OCI-LY7 (cell line): ENCODE results near the gene SURF4.

Experiments used
- EZH2phosphoT487 ChIP-seq: fragments of 200-600 bp; sonication (generic); IDR thresholded peaks from 2 replicates; pipeline ENCODE4 v1.6.1; 2018; ENCODE audit warnings: low read depth, borderline replicate concordance, mild to moderate bottlenecking, mixed run types, antibody characterized with exemption, low read length, moderate library complexity, mixed read lengths
- TF ChIP-seq, protein P1 (sequence below): fragments of 200-600 bp; sonication (generic); conservative IDR thresholded peaks from 2 replicates; pipeline ENCODE4 v1.5.1; 2014; ENCODE audit warnings: mild to moderate bottlenecking, antibody characterized with exemption, low read length, moderate library complexity, mixed read lengths

GRCh38 chr9:133370685-133371084, 5.2 kb downstream of the SURF4 start:
- TF ChIP-seq, protein P1, sequence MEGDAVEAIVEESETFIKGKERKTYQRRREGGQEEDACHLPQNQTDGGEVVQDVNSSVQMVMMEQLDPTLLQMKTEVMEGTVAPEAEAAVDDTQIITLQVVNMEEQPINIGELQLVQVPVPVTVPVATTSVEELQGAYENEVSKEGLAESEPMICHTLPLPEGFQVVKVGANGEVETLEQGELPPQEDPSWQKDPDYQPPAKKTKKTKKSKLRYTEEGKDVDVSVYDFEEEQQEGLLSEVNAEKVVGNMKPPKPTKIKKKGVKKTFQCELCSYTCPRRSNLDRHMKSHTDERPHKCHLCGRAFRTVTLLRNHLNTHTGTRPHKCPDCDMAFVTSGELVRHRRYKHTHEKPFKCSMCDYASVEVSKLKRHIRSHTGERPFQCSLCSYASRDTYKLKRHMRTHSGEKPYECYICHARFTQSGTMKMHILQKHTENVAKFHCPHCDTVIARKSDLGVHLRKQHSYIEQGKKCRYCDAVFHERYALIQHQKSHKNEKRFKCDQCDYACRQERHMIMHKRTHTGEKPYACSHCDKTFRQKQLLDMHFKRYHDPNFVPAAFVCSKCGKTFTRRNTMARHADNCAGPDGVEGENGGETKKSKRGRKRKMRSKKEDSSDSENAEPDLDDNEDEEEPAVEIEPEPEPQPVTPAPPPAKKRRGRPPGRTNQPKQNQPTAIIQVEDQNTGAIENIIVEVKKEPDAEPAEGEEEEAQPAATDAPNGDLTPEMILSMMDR: no peak
- TF ChIP-seq EZH2phosphoT487: no peak
